Kidney epithelial cell (primary cell): ENCODE data around the gene TIGD4. TPM values are rescaled to one million over a fixed set of nuclear protein-coding genes. Genes with fewer than 3 reads are reported as not detected.

Source experiments
- DNase-seq: peaks from one replicate; pipeline ENCODE4 v3.0.0-alpha.2; 2010; ENCODE audit warnings: low read depth
- H3K27me3 ChIP-seq: 2 replicates; pipeline ENCODE4 v1.6.0; 2011; ENCODE audit warnings: low read length; ENCODE audit not compliant: control insufficient read depth, insufficient read depth
- H3K36me3 ChIP-seq: 2 replicates; pipeline ENCODE4 v1.5.1; 2011; ENCODE audit warnings: low read length; ENCODE audit not compliant: control insufficient read depth, insufficient read depth
- H3K4me3 ChIP-seq: 2 replicates; pipeline ENCODE4 v1.5.1; 2011; ENCODE audit warnings: low read depth, mild to moderate bottlenecking, control low read depth, low read length
- total RNA-seq: library from RNA; depleted of rRNA; stranded (reverse); fragments of >200 nt; gene quantifications from 2 replicates; pipeline ENCODE4 v1.2.3, GENCODE V29; 2015
- TF ChIP-seq, protein P1 (sequence below): IDR thresholded peaks from 2 replicates; pipeline ENCODE4 v1.5.1; 2011; ENCODE audit warnings: mild to moderate bottlenecking, moderate library complexity, low read length, control low read depth, inconsistent platforms; ENCODE audit not compliant: insufficient read depth, poor library complexity, severe bottlenecking

Gene TIGD4
- total RNA-seq, 1 donor from 2014 or later = 0.29 TPM

DNA sequence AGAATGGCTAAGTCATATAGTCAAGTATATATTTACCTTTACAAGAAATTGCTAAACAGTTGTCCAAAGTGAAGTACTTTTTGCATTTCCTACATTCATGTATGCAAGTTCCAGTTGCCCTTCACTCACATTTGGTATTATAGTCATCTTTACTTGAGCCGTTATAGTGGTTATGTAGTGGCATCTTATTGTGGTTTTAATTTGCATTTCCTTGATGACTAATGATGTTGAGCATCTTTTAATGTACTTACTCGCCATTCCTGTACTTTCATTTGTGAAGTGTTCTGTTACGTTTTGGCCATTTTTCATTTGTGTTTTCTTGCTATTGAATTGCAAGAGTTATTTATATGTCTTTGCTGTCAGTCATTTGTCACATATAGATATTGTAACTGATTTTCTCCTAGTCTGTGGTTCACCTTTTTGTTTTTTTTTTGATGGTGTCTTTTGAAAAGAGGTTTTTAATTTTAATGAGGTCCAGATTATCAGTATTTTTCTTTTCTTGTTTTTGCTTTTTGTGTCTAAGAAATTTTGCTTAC, 27.8 kb upstream of the TIGD4 start:
- peak; percentile 1 for DNase-seq
- TF ChIP-seq, protein P1, sequence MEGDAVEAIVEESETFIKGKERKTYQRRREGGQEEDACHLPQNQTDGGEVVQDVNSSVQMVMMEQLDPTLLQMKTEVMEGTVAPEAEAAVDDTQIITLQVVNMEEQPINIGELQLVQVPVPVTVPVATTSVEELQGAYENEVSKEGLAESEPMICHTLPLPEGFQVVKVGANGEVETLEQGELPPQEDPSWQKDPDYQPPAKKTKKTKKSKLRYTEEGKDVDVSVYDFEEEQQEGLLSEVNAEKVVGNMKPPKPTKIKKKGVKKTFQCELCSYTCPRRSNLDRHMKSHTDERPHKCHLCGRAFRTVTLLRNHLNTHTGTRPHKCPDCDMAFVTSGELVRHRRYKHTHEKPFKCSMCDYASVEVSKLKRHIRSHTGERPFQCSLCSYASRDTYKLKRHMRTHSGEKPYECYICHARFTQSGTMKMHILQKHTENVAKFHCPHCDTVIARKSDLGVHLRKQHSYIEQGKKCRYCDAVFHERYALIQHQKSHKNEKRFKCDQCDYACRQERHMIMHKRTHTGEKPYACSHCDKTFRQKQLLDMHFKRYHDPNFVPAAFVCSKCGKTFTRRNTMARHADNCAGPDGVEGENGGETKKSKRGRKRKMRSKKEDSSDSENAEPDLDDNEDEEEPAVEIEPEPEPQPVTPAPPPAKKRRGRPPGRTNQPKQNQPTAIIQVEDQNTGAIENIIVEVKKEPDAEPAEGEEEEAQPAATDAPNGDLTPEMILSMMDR = no peak

GRCh38 chr4:152806501-152807125, 27.1 kb upstream of the TIGD4 start:
- no peak for DNase-seq
- Histone ChIP-seq H3K36me3 (no peaks in the 10 kb centered on the region), H3K4me3 (no peak overlapping the region), H3K27me3 (no peaks in the 10 kb centered on the region)
- TF ChIP-seq, protein P1 = no peak

More for the DNA sequence above, 27.8 kb upstream of the TIGD4 start:
- H3K36me3 ChIP-seq = no peaks in the 10 kb centered on the region
- H3K27me3 ChIP-seq = no peaks in the 10 kb centered on the region
- no peak overlapping the region for H3K4me3 ChIP-seq

DNA sequence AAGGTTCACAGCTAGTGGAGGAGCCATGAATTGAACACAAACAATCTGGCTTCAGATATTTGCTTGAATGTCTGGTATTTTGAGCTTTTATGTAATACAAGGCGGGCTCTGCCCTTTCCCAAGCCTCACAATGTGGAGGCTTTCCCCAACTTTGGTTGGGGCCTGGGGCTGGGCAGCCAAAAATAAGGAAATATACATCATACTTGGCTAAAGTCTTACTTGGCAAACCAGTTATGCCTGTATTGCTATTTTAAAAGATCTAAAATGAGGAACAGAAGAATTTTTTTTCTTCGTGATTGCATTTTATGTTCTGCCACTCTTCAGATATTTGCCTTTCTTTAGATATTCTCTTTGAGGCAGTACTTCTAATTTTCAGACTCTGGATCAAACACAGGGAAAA, 26.3 kb upstream of the TIGD4 start:
- DNase-seq = no peak

GRCh38 chr4:152805071-152805650, 25.6 kb upstream of the TIGD4 start:
- no peak for DNase-seq
- Histone ChIP-seq H3K4me3 (no peak overlapping the region), H3K27me3 (no peaks in the 10 kb centered on the region), H3K36me3 (no peaks in the 10 kb centered on the region)
- TF ChIP-seq, protein P1 = no peak

More for the DNA sequence above, 26.3 kb upstream of the TIGD4 start:
- TF ChIP-seq, protein P1 = no peak
- Histone ChIP-seq H3K4me3 (no peak overlapping the region), H3K27me3 (no peaks in the 10 kb centered on the region), H3K36me3 (no peaks in the 10 kb centered on the region)

GRCh38 chr4:152803541-152803940, 24.0 kb upstream of the TIGD4 start:
- TF ChIP-seq, protein P1 = no peak

More at GRCh38 chr4:152803541-152803940, 24.0 kb upstream of the TIGD4 start:
- no peaks in the 10 kb centered on the region for H3K27me3 ChIP-seq
- no peaks in the 10 kb centered on the region for H3K36me3 ChIP-seq
- no peak overlapping the region for H3K4me3 ChIP-seq
- no peak for DNase-seq
